ENCODE measurements around the gene CBLB. TPM values are rescaled to one million over a fixed set of nuclear protein-coding genes. Genes with fewer than 3 reads are reported as not detected.
A peak's percentile ranks its signal among the peaks of the same experiment; 100 is the strongest.
"Not testable (repeated sequence)": the region's sequence is repeated elsewhere in the genome, so short reads cannot be mapped to it uniquely, and the experiment has no call there.

The CBLB gene
- total RNA-seq, 2 experiments from 2014 or later, result 24.5 to 38.5 TPM

DNA sequence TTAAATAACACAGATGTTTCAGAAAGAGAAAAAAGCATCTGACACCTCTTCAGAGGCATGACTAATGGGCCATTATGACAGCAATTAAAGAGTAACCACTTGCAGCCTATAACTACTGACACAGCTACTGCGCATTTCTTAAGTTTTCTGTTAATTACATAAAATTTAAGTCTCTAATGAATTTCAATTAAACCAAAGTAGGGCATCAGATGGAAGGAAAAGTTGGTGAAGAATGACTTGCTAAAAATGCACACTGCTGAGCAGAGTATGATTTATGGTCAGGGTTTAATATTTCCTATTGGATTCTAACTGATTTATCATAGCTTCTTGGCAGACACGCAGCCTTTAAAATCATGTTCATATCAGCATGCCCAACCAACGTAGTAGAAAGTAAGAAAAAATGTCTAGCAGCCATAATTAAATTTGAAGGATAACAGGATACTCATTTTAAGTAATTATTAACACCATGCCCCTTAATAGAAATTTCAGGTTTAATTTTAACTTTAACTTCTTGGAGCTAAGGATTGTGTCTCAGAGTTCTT is 140.0 kb downstream of the CBLB start:
- BruUV-seq (replicated peaks), result no TSS peak
- H2AFZ ChIP-seq (ENCODE audit: low read length), result no peak overlapping the region
- intact Hi-C loops (cut with micrococcal nuclease; ENCODE audit: unreplicated experiment), result no loop called here
- H3K4me2 ChIP-seq (ENCODE audit: low read length), result no peak overlapping the region
- no peaks in the 10 kb centered on the region for H3K79me2 ChIP-seq (ENCODE audit: insufficient read depth, low read depth, low read length)
- no peaks in the 10 kb centered on the region for H4K20me1 ChIP-seq (ENCODE audit: insufficient read depth, low read length)
- ChIA-PET POLR2A (interaction anchor here (1.2 to 1.3 kb wide), 2 partner anchors 10 to 21 kb away, joined by 3 read pairs; no protein-coding TSS in a partner anchor), CTCF (ENCODE audit: unreplicated experiment) (no interaction called here)
- H3K9me2 ChIP-seq (ENCODE audit: insufficient read depth, low read length), result no peaks in the 10 kb centered on the region
- peaks cover 20% of the 10 kb centered on the region for H3K36me3 ChIP-seq (ENCODE audit: insufficient read depth, low read length)
- H3K9me3 ChIP-seq (ENCODE audit: low read length), result no peaks in the 10 kb centered on the region
- peaks cover 8% of the 10 kb centered on the region for H3K4me1 ChIP-seq (ENCODE audit: insufficient read depth, low read length, poor library complexity, severe bottlenecking)
- DNase-seq (ENCODE audit: low spot score), result no peak
- H3K4me3 ChIP-seq (ENCODE audit: low read depth, low read length, poor library complexity, severe bottlenecking), result no peak overlapping the region
- no peak overlapping the region for H3K27ac ChIP-seq (ENCODE audit: low read depth, low read length, poor library complexity, severe bottlenecking)
- no peak for TF ChIP-seq EZH2phosphoT487 (IDR thresholded peaks at IDR 0.05; ENCODE audit: borderline replicate concordance, low read depth, low read length)
- no peak for TF ChIP-seq CTCF (conservative IDR thresholded peaks at IDR 0.05; ENCODE audit: low read length)

GRCh38 chr3:105727036-105727435 is 141.8 kb downstream of the CBLB start:
- H3K4me2 ChIP-seq (ENCODE audit: low read length); DNase-seq (ENCODE audit: low spot score); BruUV-seq (replicated peaks); H3K9me3 ChIP-seq (ENCODE audit: low read length); H3K4me3 ChIP-seq (ENCODE audit: low read depth, low read length, poor library complexity, severe bottlenecking); H4K20me1 ChIP-seq (ENCODE audit: insufficient read depth, low read length); H3K79me2 ChIP-seq (ENCODE audit: insufficient read depth, low read depth, low read length); H3K27ac ChIP-seq (ENCODE audit: low read depth, low read length, poor library complexity, severe bottlenecking); H2AFZ ChIP-seq (ENCODE audit: low read length); intact Hi-C loops (cut with micrococcal nuclease; ENCODE audit: unreplicated experiment); CTCF ChIA-PET (ENCODE audit: unreplicated experiment); H3K9me2 ChIP-seq (ENCODE audit: insufficient read depth, low read length): not testable (repeated sequence)
- Histone ChIP-seq H3K4me1 (ENCODE audit: insufficient read depth, low read length, poor library complexity, severe bottlenecking) (peaks cover 26% of the 10 kb centered on the region), H3K36me3 (ENCODE audit: insufficient read depth, low read length) (peaks cover 20% of the 10 kb centered on the region)
- POLR2A ChIA-PET, result interaction anchor here (1.5 kb wide), 1 partner anchor 23 kb away, joined by 4 read pairs; no protein-coding TSS in a partner anchor

DNA sequence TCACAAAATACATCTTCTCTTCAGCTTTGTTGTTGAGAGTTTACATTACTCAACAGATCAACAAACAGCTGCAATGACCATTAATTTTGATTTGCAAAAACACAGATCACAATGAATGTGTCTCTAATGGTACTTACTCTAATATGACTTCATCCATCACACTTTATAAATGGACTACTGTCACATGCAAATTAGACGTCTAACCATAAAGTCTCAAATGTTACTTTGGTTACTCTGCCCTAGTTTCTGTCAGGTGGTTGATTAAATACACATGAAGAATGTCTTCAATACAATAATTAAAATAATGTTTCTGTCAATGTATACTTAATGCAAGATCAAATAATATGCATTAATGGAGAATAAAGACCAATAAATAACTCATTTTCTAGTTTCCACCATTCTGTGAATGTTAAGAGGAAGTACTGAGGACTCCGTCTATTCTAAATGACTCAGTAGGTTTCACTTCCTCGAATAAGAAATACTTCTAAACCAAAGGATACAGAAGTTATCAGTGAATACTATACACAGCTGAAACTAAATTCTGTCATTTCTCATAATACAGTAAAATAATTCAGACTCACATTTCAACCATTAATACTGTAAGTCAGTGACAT is 145.8 kb downstream of the CBLB start:
- H3K4me2 ChIP-seq (ENCODE audit: low read length), result peak overlapping the region; percentile 60
- intact Hi-C loops (cut with micrococcal nuclease; ENCODE audit: unreplicated experiment), result no loop called here
- CTCF ChIA-PET (ENCODE audit: unreplicated experiment), result no interaction called here

More for the DNA sequence above, 145.8 kb downstream of the CBLB start:
- POLR2A ChIA-PET, result no interaction called here
- Histone ChIP-seq H3K36me3 (ENCODE audit: insufficient read depth, low read length) (peaks cover 24% of the 10 kb centered on the region), H3K79me2 (ENCODE audit: insufficient read depth, low read depth, low read length) (no peaks in the 10 kb centered on the region), H2AFZ (ENCODE audit: low read length) (peak overlapping the region; percentile 24; the same call in 1 of the 2 replicates), H3K9me2 (ENCODE audit: insufficient read depth, low read length) (no peaks in the 10 kb centered on the region; the same call in 1 of the 2 replicates), H3K9me3 (ENCODE audit: low read length) (no peaks in the 10 kb centered on the region; the same call in 1 of the 2 replicates), H3K27ac (ENCODE audit: low read depth, low read length, poor library complexity, severe bottlenecking) (peak overlapping the region; percentile 51), H4K20me1 (ENCODE audit: insufficient read depth, low read length) (no peaks in the 10 kb centered on the region), H3K4me1 (ENCODE audit: insufficient read depth, low read length, poor library complexity, severe bottlenecking) (peaks cover 26% of the 10 kb centered on the region), H3K4me3 (ENCODE audit: low read depth, low read length, poor library complexity, severe bottlenecking) (peak overlapping the region; percentile 23)
- TF ChIP-seq CTCF (conservative IDR thresholded peaks at IDR 0.05; ENCODE audit: low read length) (no peak), EZH2phosphoT487 (IDR thresholded peaks at IDR 0.05; ENCODE audit: borderline replicate concordance, low read depth, low read length) (no peak)
- BruUV-seq (replicated peaks), result no TSS peak
- DNase-seq (ENCODE audit: low spot score), result peak; percentile 80

All from OCI-LY7 (cell line).